ENCODE data around the gene PAK1. TPM values are rescaled to one million over a fixed set of nuclear protein-coding genes. Genes with fewer than 3 reads are reported as not detected.
A peak's percentile ranks its signal among the peaks of the same experiment; 100 is the strongest.

Gene PAK1
- total and polyA plus RNA-seq, 2 experiments from 2014 or later: 18.4 to 33.1 TPM

DNA sequence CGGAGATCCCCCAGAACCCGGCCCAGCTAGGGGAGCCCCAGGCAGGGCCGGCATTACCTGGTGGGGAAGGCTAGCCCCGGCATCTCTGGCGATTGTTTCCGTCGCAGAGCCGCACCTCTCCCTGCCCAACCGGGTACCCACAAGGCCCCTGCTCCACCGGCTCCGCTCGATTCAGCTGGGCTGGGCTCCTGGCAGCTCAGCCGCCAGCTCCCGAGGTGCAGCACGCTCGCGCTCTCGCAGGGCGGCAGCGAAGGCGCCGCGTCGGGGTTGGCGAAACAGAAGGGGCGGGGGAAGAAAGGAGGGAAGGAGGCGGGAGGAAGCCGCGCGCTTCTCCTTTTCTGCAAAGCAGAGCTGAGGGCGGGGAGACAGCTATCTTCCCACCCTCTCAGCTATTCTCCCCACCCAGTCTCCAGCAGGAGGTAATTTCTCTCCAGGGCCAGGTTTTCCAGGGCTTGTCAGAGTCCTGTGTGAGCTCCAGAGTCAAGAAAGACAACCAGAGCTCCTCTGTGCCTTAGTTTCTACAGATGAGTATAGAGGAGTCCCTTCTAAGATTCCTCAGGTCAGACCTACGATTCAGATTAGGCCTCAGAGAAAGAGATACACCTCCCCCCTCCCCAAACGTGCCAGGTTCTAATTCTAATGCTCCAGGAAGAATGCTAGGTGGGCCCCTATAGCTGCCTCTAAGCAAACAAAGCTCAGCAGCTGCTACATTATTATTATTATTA, 62.0 kb downstream of the PAK1 start:
- Histone ChIP-seq H3K27me3 (no peaks in the 10 kb centered on the region), H3K36me3 (no peaks in the 10 kb centered on the region), H3K9me3 (ENCODE audit: low read depth) (no peaks in the 10 kb centered on the region), H3K4me3 (peak overlapping the region; percentile 24), H3K4me1 (ENCODE audit: low read depth) (no peaks in the 10 kb centered on the region), H3K27ac (no peak overlapping the region)
- TF ChIP-seq, protein P1, sequence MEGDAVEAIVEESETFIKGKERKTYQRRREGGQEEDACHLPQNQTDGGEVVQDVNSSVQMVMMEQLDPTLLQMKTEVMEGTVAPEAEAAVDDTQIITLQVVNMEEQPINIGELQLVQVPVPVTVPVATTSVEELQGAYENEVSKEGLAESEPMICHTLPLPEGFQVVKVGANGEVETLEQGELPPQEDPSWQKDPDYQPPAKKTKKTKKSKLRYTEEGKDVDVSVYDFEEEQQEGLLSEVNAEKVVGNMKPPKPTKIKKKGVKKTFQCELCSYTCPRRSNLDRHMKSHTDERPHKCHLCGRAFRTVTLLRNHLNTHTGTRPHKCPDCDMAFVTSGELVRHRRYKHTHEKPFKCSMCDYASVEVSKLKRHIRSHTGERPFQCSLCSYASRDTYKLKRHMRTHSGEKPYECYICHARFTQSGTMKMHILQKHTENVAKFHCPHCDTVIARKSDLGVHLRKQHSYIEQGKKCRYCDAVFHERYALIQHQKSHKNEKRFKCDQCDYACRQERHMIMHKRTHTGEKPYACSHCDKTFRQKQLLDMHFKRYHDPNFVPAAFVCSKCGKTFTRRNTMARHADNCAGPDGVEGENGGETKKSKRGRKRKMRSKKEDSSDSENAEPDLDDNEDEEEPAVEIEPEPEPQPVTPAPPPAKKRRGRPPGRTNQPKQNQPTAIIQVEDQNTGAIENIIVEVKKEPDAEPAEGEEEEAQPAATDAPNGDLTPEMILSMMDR (IDR thresholded peaks at IDR 0.05; ENCODE audit: low read depth, low read length): no peak
- peak; percentile 86 to 91 for DNase-seq (ENCODE audit: low read depth in 1 of 2, low spot score in 1 of 2)

DNA sequence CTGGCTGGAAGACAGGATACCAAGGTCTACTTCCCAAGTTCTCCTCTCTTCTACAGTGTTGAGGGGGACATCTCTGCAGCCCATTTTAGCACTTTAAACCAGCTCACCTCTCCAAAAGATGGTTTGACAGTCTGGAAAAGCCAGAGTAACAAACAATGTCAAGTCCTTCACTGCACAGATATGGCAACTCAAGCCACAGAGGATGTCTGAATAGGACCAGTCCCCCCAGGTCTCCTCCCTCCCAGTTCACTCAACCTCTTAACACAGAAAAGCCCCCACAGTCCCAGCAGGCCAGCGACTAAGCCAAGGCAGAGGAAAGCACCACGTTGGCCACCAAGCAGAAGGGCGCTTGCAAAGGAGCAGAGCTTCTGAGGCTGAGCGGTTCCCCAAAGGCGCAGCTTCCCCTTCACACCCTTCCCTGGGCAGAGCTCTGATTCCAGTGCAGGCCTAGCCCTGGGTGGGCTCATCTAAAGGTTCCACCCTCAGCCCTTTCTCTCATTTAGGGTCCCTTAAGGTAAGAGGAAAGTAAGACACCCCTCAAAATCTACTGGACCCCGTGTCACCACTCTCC, 62.7 kb downstream of the PAK1 start:
- TF ChIP-seq, protein P1 (IDR thresholded peaks at IDR 0.05; ENCODE audit: low read depth, low read length): no peak
- H3K27ac ChIP-seq: no peak overlapping the region
- H3K27me3 ChIP-seq: no peaks in the 10 kb centered on the region
- peak overlapping the region; percentile 24 for H3K4me3 ChIP-seq
- H3K36me3 ChIP-seq: no peaks in the 10 kb centered on the region
- no peaks in the 10 kb centered on the region for H3K4me1 ChIP-seq (ENCODE audit: low read depth)
- no peaks in the 10 kb centered on the region for H3K9me3 ChIP-seq (ENCODE audit: low read depth)
- DNase-seq (ENCODE audit: low read depth in 1 of 2, low spot score in 1 of 2): peak; percentile 9 to 27

DNA sequence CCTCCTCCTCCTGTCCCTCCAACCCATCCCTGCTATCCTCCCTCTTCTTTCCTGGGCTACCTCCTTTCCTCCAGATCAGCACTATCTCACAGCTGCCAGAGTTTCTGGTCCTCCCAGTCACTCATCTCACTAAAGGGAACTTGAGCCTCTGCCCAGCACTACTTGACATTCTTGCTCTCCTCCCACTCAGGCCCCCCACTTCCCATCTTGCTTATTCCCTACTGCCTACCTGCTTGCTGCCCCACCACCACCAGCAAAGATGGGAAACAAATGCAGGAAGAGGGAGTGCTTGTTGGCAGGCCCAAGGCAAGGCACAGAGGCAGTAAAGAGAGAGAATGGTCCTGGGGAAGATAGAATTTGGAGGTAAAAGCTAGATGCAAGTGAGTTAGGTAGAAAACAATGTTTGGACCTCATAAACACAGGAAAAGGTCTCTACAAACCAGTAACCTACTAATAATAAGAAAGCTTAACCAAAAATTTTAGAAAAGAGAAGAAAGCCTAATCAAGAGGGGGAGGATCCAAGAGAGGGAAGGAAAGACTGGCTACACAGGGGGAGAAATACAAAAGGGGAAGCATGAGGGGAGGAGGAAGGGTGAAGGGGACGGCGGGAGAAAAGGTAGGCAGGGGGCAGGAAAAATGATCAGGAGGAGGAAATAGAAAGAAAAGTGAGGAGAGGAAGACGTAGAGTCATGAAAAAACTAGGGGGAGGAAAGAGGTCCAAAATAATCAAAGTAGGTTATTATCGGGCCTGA, 63.6 kb downstream of the PAK1 start:
- DNase-seq (ENCODE audit: low read depth in 1 of 2, low spot score in 1 of 2): no peak
- Histone ChIP-seq H3K9me3 (ENCODE audit: low read depth) (no peaks in the 10 kb centered on the region), H3K36me3 (no peaks in the 10 kb centered on the region), H3K27ac (no peak overlapping the region), H3K4me1 (ENCODE audit: low read depth) (no peaks in the 10 kb centered on the region), H3K27me3 (no peaks in the 10 kb centered on the region), H3K4me3 (no peak overlapping the region)
- TF ChIP-seq, protein P1 (IDR thresholded peaks at IDR 0.05; ENCODE audit: low read depth, low read length): no peak

DNA sequence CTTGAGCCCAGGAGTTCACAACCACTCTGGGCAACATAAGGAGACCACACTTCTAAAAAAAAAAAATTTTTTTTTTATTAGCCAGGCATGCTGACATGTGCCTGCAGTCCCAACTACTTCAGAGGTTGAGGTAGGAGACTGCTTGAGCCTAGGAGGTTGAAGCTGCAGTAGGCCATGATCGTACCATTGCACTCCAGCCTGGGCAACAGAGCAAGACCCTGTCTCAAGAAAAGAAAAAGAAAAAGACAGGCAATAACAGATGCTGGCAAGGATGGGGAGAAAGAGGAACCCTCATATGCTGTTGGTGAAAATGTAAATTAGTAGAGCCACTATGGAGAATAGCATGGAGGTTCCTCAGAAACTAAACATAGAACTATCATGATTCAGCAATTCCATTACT, 64.8 kb downstream of the PAK1 start:
- no peaks in the 10 kb centered on the region for H3K27me3 ChIP-seq
- no peaks in the 10 kb centered on the region for H3K36me3 ChIP-seq
- no peaks in the 10 kb centered on the region for H3K4me1 ChIP-seq (ENCODE audit: low read depth)
- H3K9me3 ChIP-seq (ENCODE audit: low read depth): no peaks in the 10 kb centered on the region
- TF ChIP-seq, protein P1 (IDR thresholded peaks at IDR 0.05; ENCODE audit: low read depth, low read length): no peak
- no peak overlapping the region for H3K27ac ChIP-seq
- no peak overlapping the region for H3K4me3 ChIP-seq
- DNase-seq (ENCODE audit: low read depth in 1 of 2, low spot score in 1 of 2): no peak

DNA sequence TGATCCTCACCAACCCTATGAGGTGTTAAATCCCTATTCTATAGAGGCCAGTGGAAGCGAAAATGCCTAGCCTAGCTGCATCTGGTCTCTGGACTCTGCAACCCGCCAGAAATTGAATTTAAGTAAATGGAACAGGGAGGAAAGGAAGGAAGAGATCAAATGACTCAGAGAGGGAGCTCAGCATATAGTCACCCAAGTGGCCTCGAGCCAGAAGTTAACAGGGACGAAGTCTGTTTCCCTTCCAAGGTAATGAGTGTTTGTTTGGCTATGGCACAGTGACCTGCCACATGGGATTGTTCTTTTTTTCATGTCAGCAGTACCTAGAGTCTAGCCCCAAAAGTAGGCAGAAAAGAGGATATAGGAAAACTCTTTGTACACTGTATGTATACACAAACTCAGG, 66.3 kb downstream of the PAK1 start:
- no peaks in the 10 kb centered on the region for H3K36me3 ChIP-seq
- no peak overlapping the region for H3K4me3 ChIP-seq
- TF ChIP-seq, protein P1 (IDR thresholded peaks at IDR 0.05; ENCODE audit: low read depth, low read length): no peak
- H3K27me3 ChIP-seq: no peaks in the 10 kb centered on the region
- no peak overlapping the region for H3K27ac ChIP-seq
- no peaks in the 10 kb centered on the region for H3K4me1 ChIP-seq (ENCODE audit: low read depth)
- peak; percentile 11 to 79 for DNase-seq (ENCODE audit: low read depth in 1 of 2, low spot score in 1 of 2)
- no peaks in the 10 kb centered on the region for H3K9me3 ChIP-seq (ENCODE audit: low read depth)

Data from cardiac muscle cell (in vitro differentiated cells and primary cell).